Measurements from ENCODE around the gene FICD.

DNA sequence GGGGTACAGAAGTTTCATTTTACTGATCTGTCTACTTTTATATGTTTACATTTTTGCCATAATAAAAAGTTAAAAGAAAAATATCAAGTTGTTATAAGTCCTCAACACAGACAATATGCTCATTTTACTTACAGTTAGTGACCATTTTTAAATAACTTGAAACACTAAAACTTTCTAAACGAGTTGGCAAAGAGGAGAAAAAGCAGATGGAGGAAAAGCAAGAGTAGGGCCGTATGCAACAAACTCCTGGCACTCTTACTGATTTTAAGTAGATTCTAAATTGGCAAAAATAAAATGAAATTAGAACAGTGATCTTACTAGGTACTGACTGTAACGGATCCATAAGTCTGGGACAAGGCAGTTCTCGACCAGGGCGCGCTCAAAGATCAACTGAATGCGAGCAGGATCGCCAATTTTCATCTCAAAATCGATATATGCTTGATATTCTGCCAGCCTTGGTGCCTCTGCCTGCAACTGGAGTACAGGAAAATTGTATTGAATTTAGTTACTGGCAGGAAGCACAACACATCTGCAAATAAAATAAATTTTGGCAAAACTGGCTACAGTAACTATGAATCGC, 23.6 kb downstream of the FICD start:
- TF ChIP-seq, protein P1, sequence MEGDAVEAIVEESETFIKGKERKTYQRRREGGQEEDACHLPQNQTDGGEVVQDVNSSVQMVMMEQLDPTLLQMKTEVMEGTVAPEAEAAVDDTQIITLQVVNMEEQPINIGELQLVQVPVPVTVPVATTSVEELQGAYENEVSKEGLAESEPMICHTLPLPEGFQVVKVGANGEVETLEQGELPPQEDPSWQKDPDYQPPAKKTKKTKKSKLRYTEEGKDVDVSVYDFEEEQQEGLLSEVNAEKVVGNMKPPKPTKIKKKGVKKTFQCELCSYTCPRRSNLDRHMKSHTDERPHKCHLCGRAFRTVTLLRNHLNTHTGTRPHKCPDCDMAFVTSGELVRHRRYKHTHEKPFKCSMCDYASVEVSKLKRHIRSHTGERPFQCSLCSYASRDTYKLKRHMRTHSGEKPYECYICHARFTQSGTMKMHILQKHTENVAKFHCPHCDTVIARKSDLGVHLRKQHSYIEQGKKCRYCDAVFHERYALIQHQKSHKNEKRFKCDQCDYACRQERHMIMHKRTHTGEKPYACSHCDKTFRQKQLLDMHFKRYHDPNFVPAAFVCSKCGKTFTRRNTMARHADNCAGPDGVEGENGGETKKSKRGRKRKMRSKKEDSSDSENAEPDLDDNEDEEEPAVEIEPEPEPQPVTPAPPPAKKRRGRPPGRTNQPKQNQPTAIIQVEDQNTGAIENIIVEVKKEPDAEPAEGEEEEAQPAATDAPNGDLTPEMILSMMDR (IDR thresholded peaks at IDR 0.05) = no peak
- no peak for TF ChIP-seq POLR2A (IDR thresholded peaks at IDR 0.05)
